Measurements from ENCODE around the gene FAM13A. TPM values are rescaled to one million over a fixed set of nuclear protein-coding genes. Genes with fewer than 3 reads are reported as not detected.
A peak's percentile ranks its signal among the peaks of the same experiment; 100 is the strongest.

FAM13A gene
- total and polyA plus RNA-seq, 2 of the 13 experiments (the other 11 are each of a cell fraction or from before 2014, with no cell fraction given), result 1.2 to 36.2 TPM

- peak; percentile 69; the same call in 1 of the 2 replicates for TF ChIP-seq HOMEZ (CRISPR knock-in tag; IDR thresholded peaks at IDR 0.05; ENCODE audit: low read depth)
- peak; percentile 35; the same call in 1 of the 2 replicates for TF ChIP-seq ETV5 (CRISPR knock-in tag; IDR thresholded peaks at IDR 0.05; ENCODE audit: borderline replicate concordance)
- 0 out of 2 replicates have a peak, but pooled peaks have one; percentile 21 for TF ChIP-seq MED1 (CRISPR knock-in tag; IDR thresholded peaks at IDR 0.05)
- TF ChIP-seq NFE2L2 (IDR thresholded peaks at IDR 0.05; ENCODE audit: low read length), result peak; percentile 65
- peak; percentile 57; the same call in 1 of the 2 replicates for TF ChIP-seq NFIC (IDR thresholded peaks at IDR 0.05; ENCODE audit: low read length)
- 0 out of 2 replicates have a peak, but pooled peaks have one; percentile 38 for TF ChIP-seq POGZ (CRISPR knock-in tag; IDR thresholded peaks at IDR 0.05)
- no peak for TF ChIP-seq KLF12 (CRISPR knock-in tag; IDR thresholded peaks at IDR 0.05; ENCODE audit: borderline replicate concordance)
- TF ChIP-seq USF2 (IDR thresholded peaks at IDR 0.05; ENCODE audit: low read depth, low read length), result no peak
- TF ChIP-seq USF2 (CRISPR knock-in tag; IDR thresholded peaks at IDR 0.05; ENCODE audit: borderline replicate concordance), result peak; percentile 64; the same call in 1 of the 2 replicates
- no peak for TF ChIP-seq ATF3 (CRISPR knock-in tag; IDR thresholded peaks at IDR 0.05)
- peak; percentile 36; the same call in 1 of the 2 replicates for TF ChIP-seq CEBPB (IDR thresholded peaks at IDR 0.05; ENCODE audit: borderline replicate concordance, low read depth, low read length)
- no peak for TF ChIP-seq IRF9 (CRISPR knock-in tag; IDR thresholded peaks at IDR 0.05; ENCODE audit: borderline replicate concordance)
- TF ChIP-seq PBX3 (CRISPR knock-in tag; IDR thresholded peaks at IDR 0.05; ENCODE audit: borderline replicate concordance), result no peak
Observed at GRCh38 chr4:89000844-89001360, 56.1 kb downstream of the FAM13A start (continued).
